K562 (cell line): ENCODE data around the gene TNNI2. TPM values are rescaled to one million over a fixed set of nuclear protein-coding genes. Genes with fewer than 3 reads are reported as not detected.
A peak's percentile ranks its signal among the peaks of the same experiment; 100 is the strongest.

Source experiments
- ARID3B ChIP-seq: fragments of 250-450 bp; sonication (Bioruptor Pico); IDR thresholded peaks from 2 replicates; pipeline ENCODE4 v1.4.0; 2020; ENCODE audit warnings: borderline replicate concordance
- ATF7 ChIP-seq: fragments of 450-650 bp; IDR thresholded peaks from 2 replicates; pipeline ENCODE4 v1.7.1; 2014; ENCODE audit warnings: mild to moderate bottlenecking, moderate library complexity
- CREB1 ChIP-seq, 2 experiments: sonication (generic) in 1 of 2; formaldehyde crosslinking in 1 of 2; IDR thresholded peaks; 2 replicates each; pipeline versions ENCODE4 v1.6.1 to v1.8.0; 2012 to 2022; ENCODE audit warnings: inconsistent platforms in 1 of 2, mild to moderate bottlenecking in 1 of 2, missing genetic modification reagents in 1 of 2, moderate library complexity in 1 of 2
- ELK3 ChIP-seq: fragments of 450-650 bp; formaldehyde crosslinking; IDR thresholded peaks from 2 replicates; pipeline ENCODE4 v1.4.0; 2020; ENCODE audit warnings: mild to moderate bottlenecking
- GTF2F1 ChIP-seq: IDR thresholded peaks from 2 replicates; pipeline ENCODE4 v1.6.1; 2011; ENCODE audit warnings: low read depth, low read length, improper control_type of control experiment
- HDAC3 ChIP-seq: fragments of 450-650 bp; IDR thresholded peaks from 2 replicates; pipeline ENCODE4 v1.6.1; 2018; ENCODE audit warnings: borderline replicate concordance, mild to moderate bottlenecking, moderate library complexity; ENCODE audit not compliant: partially characterized antibody
- HEY1 ChIP-seq: fragments of 250-450 bp; sonication (Bioruptor Pico); IDR thresholded peaks from 2 replicates; pipeline ENCODE4 v1.5.0; 2020; ENCODE audit warnings: mild to moderate bottlenecking, moderate library complexity, borderline replicate concordance
- KAT2B ChIP-seq: IDR thresholded peaks from one replicate; pipeline ENCODE4 v1.6.1; 2012; ENCODE audit warnings: low read depth, mild to moderate bottlenecking, control low read depth, inconsistent platforms, low read length, moderate library complexity
- NKRF ChIP-seq: fragments of 450-650 bp; IDR thresholded peaks from 2 replicates; pipeline ENCODE4 v1.6.1; 2016; ENCODE audit warnings: borderline replicate concordance
- POU5F1 ChIP-seq: fragments of 150-350 bp; IDR thresholded peaks from 2 replicates; pipeline ENCODE4 v1.6.1; 2014; ENCODE audit warnings: borderline replicate concordance, low read length, low read depth, mild to moderate bottlenecking; ENCODE audit not compliant: partially characterized antibody
- SAP30 ChIP-seq: fragments of 200-600 bp; sonication (generic); IDR thresholded peaks from 2 replicates; pipeline ENCODE4 v1.6.1; 2012; ENCODE audit warnings: borderline replicate concordance, low read depth, mild to moderate bottlenecking, moderate library complexity, low read length, control low read depth, inconsistent platforms; ENCODE audit not compliant: insufficient read depth, poor library complexity, severe bottlenecking
- SIN3B ChIP-seq: fragments of 450-650 bp; IDR thresholded peaks from 2 replicates; pipeline ENCODE4 v1.6.1; 2017; ENCODE audit warnings: low read depth, mild to moderate bottlenecking, moderate library complexity
- SNAPC5 ChIP-seq: fragments of 250-450 bp; sonication (Bioruptor Pico); IDR thresholded peaks from 2 replicates; pipeline ENCODE4 v1.8.0; 2021; ENCODE audit warnings: moderate library complexity, mild to moderate bottlenecking, inconsistent platforms
- SRSF7 ChIP-seq: fragments of 200-400 bp; formaldehyde crosslinking; optimal IDR thresholded peaks from 2 replicates; pipeline ENCODE3; 2017; ENCODE audit warnings: mild to moderate bottlenecking, low read depth, low read length
- STAT5A ChIP-seq: IDR thresholded peaks from 2 replicates; pipeline ENCODE4 v1.6.1; 2012; ENCODE audit warnings: low read length, inconsistent platforms, borderline replicate concordance
- TCF7L2 ChIP-seq: fragments of 150-350 bp; IDR thresholded peaks from 2 replicates; pipeline ENCODE4 v1.6.1; 2016; ENCODE audit warnings: low read depth, mild to moderate bottlenecking, low read length, moderate library complexity
- TEAD1 ChIP-seq, 2 experiments: fragments of 450-650 bp in 1 of 2; sonication (generic) in 1 of 2; formaldehyde crosslinking; IDR thresholded peaks; 2 replicates each; pipeline versions ENCODE4 v1.4.0 to v1.8.0; 2020 to 2022; ENCODE audit warnings: mild to moderate bottlenecking in 2 of 2, missing genetic modification reagents in 1 of 2
- U2AF2 ChIP-seq: fragments of 200-400 bp; formaldehyde crosslinking; optimal IDR thresholded peaks from 2 replicates; pipeline ENCODE3; 2017; ENCODE audit warnings: low read depth, mild to moderate bottlenecking, low read length
- ZNF212 ChIP-seq: fragments of 450-650 bp; formaldehyde crosslinking; IDR thresholded peaks from 2 replicates; pipeline ENCODE4 v1.4.0; 2020; ENCODE audit warnings: mild to moderate bottlenecking
- ZNF431 ChIP-seq: sonication (generic); formaldehyde crosslinking; IDR thresholded peaks from 2 replicates; pipeline ENCODE4 v1.8.0; 2022; ENCODE audit warnings: mild to moderate bottlenecking, missing genetic modification reagents
- polyA plus RNA-seq, 8 experiments: library from polyadenylated mRNA; depleted of rRNA in 4 of 8; stranded (reverse) in 5 of 8; unstranded in 3 of 8; fragments of >200 nt; fragmentation: Nextera tagmentation in 2 of 8; fragmentation: Illumina TruSeq in 1 of 8; extraction: Ambion mirVana in 2 of 8; extraction: Trizol in 1 of 8; gene quantifications; 2 replicates each; pipeline versions ENCODE4 v1.2.1 to v1.2.3, GENCODE V29; 2011 to 2014; ENCODE audit warnings: inconsistent platforms in 1 of 8, missing spikeins in 1 of 8
- total RNA-seq, 7 experiments: library from RNA; depleted of rRNA in 6 of 7; stranded (reverse); fragments of >200 nt in 6 of 7; fragmentation: Illumina TruSeq in 2 of 7; extraction: Trizol in 2 of 7; gene quantifications; 2 replicates each; pipeline versions ENCODE4 v1.2.1 to v1.2.3, GENCODE V29; 2011 to 2021; ENCODE audit warnings: low replicate concordance in 1 of 7

TNNI2 gene
- total and polyA plus RNA-seq, 9 of the 15 experiments (the other 6 are each of a cell fraction or from before 2014, with no cell fraction given): not detected

GRCh38 chr11:1844221-1845094 lies 5.7 kb downstream of the TNNI2 start (continued):
- TF ChIP-seq TEAD1 (CRISPR knock-in tag; IDR thresholded peaks at IDR 0.05) (peak in 1 of 2 experiments; percentile 81; a peak in 2 of 4 replicates), STAT5A (no peak), HDAC3 (no peak), ZNF431 (CRISPR knock-in tag) (no peak), POU5F1 (no peak), HEY1 (CRISPR knock-in tag) (no peak), KAT2B (no peak), SNAPC5 (CRISPR knock-in tag) (no peak), SIN3B (no peak), TCF7L2 (no peak), NKRF (peak; percentile 86), ELK3 (CRISPR knock-in tag) (no peak), ATF7 (peak; percentile 57), GTF2F1 (no peak), U2AF2 (no peak), SRSF7 (no peak), CREB1 (IDR thresholded peaks at IDR 0.05) (peak; percentile 72), CREB1 (CRISPR knock-in tag; IDR thresholded peaks at IDR 0.05) (peak; percentile 61), ZNF212 (no peak), SAP30 (no peak), ARID3B (CRISPR knock-in tag) (no peak)
